CD4-positive, alpha-beta T cell treated with Interferon gamma for 1 hour (primary cell): Measurements from ENCODE around the gene ZNF521.
"Not testable (repeated sequence)": the region's sequence is repeated elsewhere in the genome, so short reads cannot be mapped to it uniquely, and the experiment has no call there.

Source experiments
- DNase-seq: peaks from one replicate; pipeline ENCODE4 v3.0.0-alpha.2; 2020

Gene ZNF521

DNA sequence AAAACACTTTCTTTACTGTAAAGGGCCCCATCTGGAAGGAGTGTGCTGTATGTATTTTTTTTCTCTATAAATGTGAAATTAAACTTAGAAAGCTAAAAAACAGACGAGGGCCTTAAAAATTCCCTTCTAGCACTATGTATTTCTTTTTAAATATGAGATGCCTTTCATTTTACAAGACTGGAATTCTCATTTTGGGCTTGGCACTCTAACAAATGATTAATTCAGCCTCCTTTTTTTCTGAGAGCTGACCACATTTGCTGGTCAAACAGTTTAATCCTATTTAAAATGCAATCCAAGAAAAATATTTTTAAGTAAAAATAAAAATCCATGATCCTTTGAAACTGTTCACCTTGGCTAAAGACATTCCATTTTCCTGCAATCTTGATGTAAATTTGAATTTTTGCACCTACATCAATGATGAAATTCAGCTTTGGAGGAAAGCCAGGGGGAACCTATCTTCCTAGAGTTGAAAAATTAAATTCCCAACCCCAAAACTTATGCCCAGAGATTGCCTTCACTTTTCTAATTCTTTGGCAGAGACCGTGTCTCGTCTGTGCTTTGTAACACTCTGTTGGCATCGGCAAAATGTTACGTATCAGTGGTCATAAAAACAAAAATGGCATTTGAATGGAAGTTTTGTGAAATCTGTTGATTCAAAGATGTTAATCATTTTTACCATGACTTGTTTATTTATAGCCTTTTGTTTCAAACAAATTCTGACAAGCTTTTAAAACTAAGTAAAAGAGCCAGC lies 284.5 kb downstream of the ZNF521 start:
- DNase-seq = no peak

- DNase-seq = no peak
Measured at GRCh38 chr18:25066516-25066915, 285.4 kb downstream of the ZNF521 start.

DNA sequence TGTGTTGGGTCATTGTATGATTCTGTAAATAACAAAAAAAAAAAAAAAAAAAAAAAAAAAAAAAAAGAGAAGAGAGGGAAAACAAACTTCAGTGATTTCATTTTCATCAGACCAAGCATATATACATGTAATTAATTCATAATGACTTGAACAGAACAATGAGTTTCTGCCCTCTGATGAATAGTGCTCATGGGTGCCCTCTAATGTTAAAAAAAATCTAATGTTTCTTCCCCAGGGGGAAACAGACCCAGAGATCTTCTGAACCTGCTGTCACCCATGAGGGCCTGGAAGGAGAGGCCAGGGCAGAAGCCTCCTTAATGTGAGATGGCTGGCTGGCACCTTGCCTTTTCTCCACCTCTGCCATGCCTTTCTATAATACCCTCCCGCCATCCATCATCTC lies 289.2 kb downstream of the ZNF521 start:
- DNase-seq = no peak

DNA sequence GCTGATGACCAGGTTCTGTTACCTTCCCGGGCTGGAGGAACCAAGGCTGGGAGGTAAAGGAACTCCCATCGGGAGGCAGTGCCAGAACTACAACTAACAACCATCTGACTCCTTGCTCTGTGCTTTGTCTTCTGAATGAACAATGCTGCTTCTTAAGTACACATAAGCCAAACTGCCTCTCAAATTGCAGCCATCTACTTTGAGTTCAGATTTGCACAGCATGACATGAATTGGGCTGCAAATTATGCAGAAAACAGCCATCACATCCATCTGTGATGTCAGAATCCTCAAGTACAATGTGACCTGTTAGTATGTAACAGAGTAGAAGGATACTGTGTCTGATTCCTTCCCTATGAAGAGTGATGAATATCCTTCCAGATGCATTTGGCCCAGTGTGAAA lies 290.6 kb downstream of the ZNF521 start:
- DNase-seq = no peak

GRCh38 chr18:25058521-25058920 lies 293.4 kb downstream of the ZNF521 start:
- no peak for DNase-seq

GRCh38 chr18:25057491-25058050 lies 294.4 kb downstream of the ZNF521 start:
- no peak for DNase-seq

DNA sequence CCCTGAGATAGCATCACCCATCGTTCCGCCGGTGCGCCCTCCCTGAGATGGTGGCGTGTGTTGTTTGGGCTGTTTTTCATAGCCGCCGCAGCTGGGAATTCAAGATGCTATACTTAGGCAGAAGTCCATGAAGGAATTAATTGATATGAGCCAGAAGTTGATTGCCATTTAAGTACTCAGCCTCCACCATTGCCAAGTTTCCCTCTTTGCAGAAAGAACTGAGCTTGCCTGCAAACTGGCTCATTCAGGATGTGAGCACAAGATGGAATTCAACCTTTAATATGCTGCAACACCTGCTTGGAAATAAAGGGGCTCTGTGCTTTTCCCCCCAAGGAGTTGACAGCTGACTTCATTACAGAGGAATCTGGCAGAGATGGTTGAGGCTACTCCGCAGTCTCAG lies 295.5 kb downstream of the ZNF521 start:
- DNase-seq = no peak

GRCh38 chr18:25055076-25055475 lies 296.9 kb downstream of the ZNF521 start:
- no peak for DNase-seq

- DNase-seq = no peak
Measured at GRCh38 chr18:25053466-25053865, 298.5 kb downstream of the ZNF521 start.

DNA sequence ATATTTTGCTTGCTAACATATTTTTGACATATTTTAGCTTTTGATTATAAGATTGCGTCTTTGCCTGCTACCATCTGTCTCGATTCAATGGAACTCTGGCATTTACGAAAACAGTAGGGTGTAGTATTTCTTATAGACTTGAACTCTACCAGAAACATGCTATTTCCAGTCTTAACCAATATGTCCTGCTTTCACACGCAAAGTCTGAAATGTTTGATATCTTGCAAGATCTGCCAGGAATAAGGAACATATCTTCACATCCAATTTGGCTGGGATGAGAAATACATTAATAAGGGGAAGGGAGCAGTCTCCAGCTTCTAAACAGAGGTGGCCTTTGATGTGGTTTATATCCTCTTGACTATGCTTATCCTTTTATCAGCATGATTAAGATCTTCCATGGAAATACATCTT lies 299.4 kb downstream of the ZNF521 start:
- DNase-seq = no peak

- DNase-seq = no peak
Measured at GRCh38 chr18:25050605-25051004, 301.4 kb downstream of the ZNF521 start.

- DNase-seq = no peak
Measured at GRCh38 chr18:25047983-25048382, 304.0 kb downstream of the ZNF521 start.

- no peak for DNase-seq
Measured at GRCh38 chr18:25047421-25047820, 304.5 kb downstream of the ZNF521 start.

DNA sequence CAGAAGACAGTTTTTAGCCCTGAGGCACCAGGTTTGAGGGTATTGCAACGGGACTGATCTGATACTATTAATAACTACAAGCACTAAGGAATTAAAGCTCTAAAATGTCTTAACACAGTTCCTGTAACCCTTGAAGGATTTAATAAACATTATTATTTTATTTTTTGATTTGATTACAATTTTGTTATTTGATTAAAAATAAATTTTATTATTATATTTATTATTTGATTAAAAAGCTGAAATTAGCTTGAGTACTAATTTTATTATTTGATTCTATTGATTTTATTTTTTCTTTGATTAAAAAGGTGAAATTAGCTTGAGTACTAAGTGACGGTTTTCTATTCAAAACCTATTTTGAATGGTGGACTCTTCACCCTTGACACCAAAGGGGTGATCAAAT lies 307.3 kb downstream of the ZNF521 start:
- DNase-seq = no peak

DNA sequence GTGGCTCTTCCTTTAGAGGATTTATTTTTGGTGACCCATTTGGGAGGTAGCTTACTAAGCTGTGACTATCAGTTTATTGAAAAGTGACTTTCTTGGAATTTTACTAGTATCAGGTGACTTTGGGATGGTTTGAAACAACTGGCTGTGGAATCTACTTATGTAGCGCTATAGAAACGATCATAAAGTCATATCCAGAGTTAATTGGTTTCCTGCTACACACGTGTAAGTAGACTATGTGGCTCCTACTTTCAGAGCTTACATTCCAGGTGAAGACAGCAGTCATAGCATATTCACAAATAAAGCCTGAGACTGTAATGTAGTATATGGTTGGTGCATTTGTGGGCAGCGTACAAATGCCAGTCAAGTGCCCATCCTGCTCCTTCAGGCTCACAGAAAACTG lies 308.9 kb downstream of the ZNF521 start:
- no peak for DNase-seq

GRCh38 chr18:25042641-25043051 lies 309.3 kb downstream of the ZNF521 start:
- DNase-seq = no peak

GRCh38 chr18:25039781-25040180 lies 312.2 kb downstream of the ZNF521 start:
- DNase-seq = no peak

DNA sequence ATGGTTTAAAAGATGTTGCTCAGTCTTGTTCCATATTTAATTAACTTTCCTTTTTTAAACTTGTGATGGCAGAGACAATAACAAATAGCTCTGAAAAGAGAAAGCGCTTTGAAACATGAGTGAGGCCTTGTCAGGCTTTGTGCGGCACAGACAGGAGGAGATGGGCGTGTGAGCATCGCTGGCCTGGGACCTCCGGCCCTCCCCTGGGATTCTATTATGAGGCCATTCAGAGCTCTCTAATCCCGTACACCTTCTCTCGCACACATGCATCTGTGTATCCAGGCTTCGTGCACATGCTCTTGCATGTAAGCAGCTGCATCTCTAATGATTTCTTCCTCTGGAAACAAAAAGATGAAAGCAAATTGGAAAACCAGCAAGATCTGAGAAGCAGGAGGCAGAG lies 313.7 kb downstream of the ZNF521 start:
- no peak for DNase-seq

DNA sequence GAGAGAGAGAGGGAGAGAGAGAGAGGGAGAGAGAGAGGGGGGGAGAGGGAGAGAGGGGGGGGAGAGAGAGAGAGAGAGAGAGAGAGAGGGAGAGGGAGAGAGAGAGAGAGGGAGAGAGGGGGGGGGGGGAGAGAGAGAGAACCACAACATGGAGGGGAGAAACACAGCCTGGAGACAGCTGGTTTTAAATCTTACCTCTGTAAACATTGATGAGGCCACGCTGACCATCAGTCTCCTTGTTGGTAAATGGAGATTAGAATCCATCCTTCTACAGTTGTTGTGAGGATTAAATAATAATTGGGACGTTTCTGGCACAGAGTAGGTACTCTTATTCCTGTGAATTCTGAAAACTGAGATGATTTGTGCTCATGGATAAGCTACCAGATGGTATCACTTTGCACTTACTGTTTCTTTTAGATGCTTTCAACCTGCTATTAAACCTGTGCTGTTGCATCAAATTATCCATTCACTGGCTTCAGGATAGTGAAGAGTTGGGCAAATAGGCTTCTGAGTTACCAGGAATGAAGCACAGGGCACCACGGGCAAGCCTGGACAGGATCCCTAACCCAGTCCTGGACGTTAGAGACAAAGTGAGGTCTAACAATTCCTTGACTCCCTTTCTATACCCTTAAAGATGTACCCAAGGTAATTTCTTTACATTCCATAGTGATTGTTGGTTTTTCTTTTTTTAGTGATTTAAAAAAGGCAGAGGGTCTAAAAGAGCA lies 318.1 kb downstream of the ZNF521 start:
- DNase-seq = no peak

- DNase-seq = not testable (repeated sequence)
Measured at GRCh38 chr18:25033175-25033574, 318.8 kb downstream of the ZNF521 start.

DNA sequence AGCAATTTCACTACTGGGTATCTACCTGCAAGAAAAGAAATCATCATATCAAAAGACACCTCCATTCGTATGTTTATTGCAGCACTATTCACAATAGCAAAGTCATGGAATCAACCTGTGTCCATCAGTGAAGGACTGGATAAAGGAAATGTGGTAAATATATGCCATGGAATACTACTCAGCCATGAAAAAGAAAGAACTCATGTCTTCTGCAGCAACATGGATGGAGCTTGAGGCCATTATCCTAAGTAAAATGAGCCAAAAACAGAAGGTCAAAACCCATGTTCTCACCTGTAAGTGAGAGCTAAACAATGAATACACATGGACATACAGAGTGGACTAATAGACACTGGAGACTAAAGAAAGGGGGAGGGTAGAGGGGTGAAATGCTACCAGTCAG lies 322.2 kb downstream of the ZNF521 start:
- no peak for DNase-seq

- DNase-seq = no peak
Measured at GRCh38 chr18:25019931-25020330, 332.0 kb downstream of the ZNF521 start.

- DNase-seq = no peak
Measured at GRCh38 chr18:25019086-25019860, 332.7 kb downstream of the ZNF521 start.
